GM12878 (cell line): ENCODE data around the gene WSCD2. TPM values are rescaled to one million over a fixed set of nuclear protein-coding genes. Genes with fewer than 3 reads are reported as not detected.

Experiments used
- ATAC-seq: fragments of 200-7000 bp; cut with Tn5 transposase; 3 replicates; pipeline ENCODE4 v1.9.1; 2020; ENCODE audit warnings: mild to moderate bottlenecking, moderate library complexity
- BruUV-seq: library from RNA; stranded (reverse); fragments of 400-500 nt; replicated peaks from 2 replicates; lab custom pipeline; 2021; lab: Mats Ljungman, UMichigan
- CTCF ChIA-PET: fragments of 300-600 bp; sonication (Branson Sonifier 250); formaldehyde crosslinking; extraction: SDS; loops from one replicate; lab custom pipeline; 2021; ENCODE audit warnings: inconsistent platforms; lab: Yijun Ruan, JAX
- POLR2A ChIA-PET: fragments of 350-600 bp; formaldehyde crosslinking; extraction: SDS; loops from one replicate; lab custom pipeline; 2021; ENCODE audit warnings: inconsistent platforms; lab: Charles Lee
- RAD21 ChIA-PET: fragments of 300-600 bp; sonication (Branson Sonifier 250); formaldehyde crosslinking; loops from one replicate; lab custom pipeline; 2023; ENCODE audit warnings: antibody characterized with exemption; ENCODE audit not compliant: unreplicated experiment; lab: Charles Lee
- SMC1A ChIA-PET: fragments of 300-600 bp; sonication (Branson Sonifier 250); formaldehyde crosslinking; loops from one replicate; lab custom pipeline; 2023; ENCODE audit not compliant: unreplicated experiment, uncharacterized antibody; lab: Charles Lee
- DNase-seq: peaks from one replicate; pipeline ENCODE4 v3.0.0-alpha.2; 2011; ENCODE audit warnings: low read depth, low spot score
- FAIRE-seq: peaks from 3 replicates; lab custom pipeline; 2011; peaks lifted over from hg19 to GRCh38; lab: Jason Lieb, UNC
- H2AFZ ChIP-seq: 2 replicates; pipeline ENCODE4 v1.6.0; 2011; ENCODE audit warnings: low read depth, low read length, control low read depth; ENCODE audit not compliant: control insufficient read depth
- H3K27ac ChIP-seq: 2 replicates; pipeline ENCODE4 v1.5.1; 2011; ENCODE audit warnings: control low read depth; ENCODE audit not compliant: control insufficient read depth, insufficient read depth
- H3K27me3 ChIP-seq, 2 experiments: replicated peaks in 1 of 2; 2 replicates each; pipeline versions ENCODE4 v1.6.0 to v1.6.1; 2011; ENCODE audit warnings: low read length in 1 of 2; ENCODE audit not compliant: control insufficient read depth in 2 of 2, insufficient read depth in 2 of 2
- H3K36me3 ChIP-seq, 2 experiments: 2 replicates each; pipeline ENCODE4 v1.5.1; 2011; ENCODE audit warnings: low read length in 1 of 2; ENCODE audit not compliant: control insufficient read depth in 2 of 2, insufficient read depth in 2 of 2
- H3K4me1 ChIP-seq: 2 replicates; pipeline ENCODE4 v1.6.1; 2011; ENCODE audit warnings: mild to moderate bottlenecking, low read length, moderate library complexity, mixed read lengths; ENCODE audit not compliant: control insufficient read depth, insufficient read depth
- H3K4me2 ChIP-seq: 2 replicates; pipeline ENCODE4 v1.6.0; 2011; ENCODE audit warnings: control low read depth; ENCODE audit not compliant: control insufficient read depth, insufficient read depth
- H3K4me3 ChIP-seq: fragments of 200-600 bp; sonication (generic); 2 replicates; pipeline ENCODE4 v1.5.1; 2016
- H3K79me2 ChIP-seq: 2 replicates; pipeline ENCODE4 v1.6.0; 2011; ENCODE audit warnings: low read length; ENCODE audit not compliant: control insufficient read depth, insufficient read depth
- H3K9ac ChIP-seq: 2 replicates; pipeline ENCODE4 v1.8.0; 2011; ENCODE audit warnings: low read length, control low read depth, mixed read lengths; ENCODE audit not compliant: control insufficient read depth, insufficient read depth
- H3K9me3 ChIP-seq: replicated peaks from 3 replicates; pipeline ENCODE4 v1.5.1; 2011; ENCODE audit warnings: mild to moderate bottlenecking, low read length; ENCODE audit not compliant: control insufficient read depth, insufficient read depth
- H4K20me1 ChIP-seq: 2 replicates; pipeline ENCODE4 v1.6.0; 2011; ENCODE audit not compliant: control insufficient read depth, insufficient read depth
- BCL3 ChIP-seq: IDR thresholded peaks from 2 replicates; pipeline ENCODE4 v1.6.1; 2011; ENCODE audit warnings: borderline replicate concordance, low read depth, mild to moderate bottlenecking, moderate library complexity, low read length; ENCODE audit not compliant: insufficient read depth, poor library complexity, severe bottlenecking
- CUX1 ChIP-seq: IDR thresholded peaks from 2 replicates; pipeline ENCODE4 v1.6.1; 2012; ENCODE audit warnings: improper control_type of control experiment, low read depth, low read length; ENCODE audit not compliant: insufficient replicate concordance
- NFXL1 ChIP-seq: fragments of 450-650 bp; IDR thresholded peaks from 2 replicates; pipeline ENCODE4 v1.6.1; 2017; ENCODE audit warnings: antibody characterized with exemption, mild to moderate bottlenecking, borderline replicate concordance
- NRF1 ChIP-seq: conservative IDR thresholded peaks from 2 replicates; pipeline ENCODE4 v1.6.1; 2011; ENCODE audit warnings: mild to moderate bottlenecking, low read depth, low read length, improper control_type of control experiment
- RBBP5 ChIP-seq: fragments of 200-600 bp; sonication (generic); conservative IDR thresholded peaks from 2 replicates; pipeline ENCODE4 v1.6.1; 2016
- SMARCA5 ChIP-seq: fragments of 450-650 bp; IDR thresholded peaks from 2 replicates; pipeline ENCODE4 v1.6.1; 2017; ENCODE audit warnings: mild to moderate bottlenecking
- STAT3 ChIP-seq: IDR thresholded peaks from 2 replicates; pipeline ENCODE4 v1.6.1; 2011; ENCODE audit warnings: low read depth, low read length, improper control_type of control experiment
- SUPT20H ChIP-seq: IDR thresholded peaks from 2 replicates; pipeline ENCODE4 v1.6.1; 2011; ENCODE audit warnings: low read depth, mild to moderate bottlenecking, low read length, moderate library complexity, borderline replicate concordance; ENCODE audit not compliant: control insufficient read depth
- TBL1XR1 ChIP-seq: IDR thresholded peaks from 2 replicates; pipeline ENCODE4 v1.6.1; 2012; ENCODE audit warnings: low read depth, low read length, improper control_type of control experiment
- ZNF384 ChIP-seq: IDR thresholded peaks from 2 replicates; pipeline ENCODE4 v1.6.1; 2012; ENCODE audit warnings: low read depth, mild to moderate bottlenecking, low read length, improper control_type of control experiment, borderline replicate concordance
- ZSCAN29 ChIP-seq: fragments of 450-650 bp; IDR thresholded peaks from 2 replicates; pipeline ENCODE4 v1.6.1; 2017; ENCODE audit warnings: mild to moderate bottlenecking, moderate library complexity
- WGBS: methylation state at CpG from one replicate; pipeline ENCODE4 v1.1.6; 2016; ENCODE audit warnings: low lambda C conversion rate; ENCODE audit not compliant: insufficient replicate concordance, insufficient coverage; ENCODE audit errors: missing lambda C conversion rate; 5-methylcytosine and 5-hydroxymethylcytosine counted together
- in situ Hi-C: fragments of 300-500 bp; cut with MboI; formaldehyde crosslinking; loops from 9 replicates; pipeline ENCODE4 v1.14.3; 2018; ENCODE audit warnings: mixed read lengths
- intact Hi-C: fragments of 100-400 bp; cut with micrococcal nuclease; formaldehyde crosslinking; loops from one replicate; pipeline ENCODE4 v1.14.2; 2022; ENCODE audit not compliant: unreplicated experiment
- polyA plus RNA-seq, 11 experiments: library from polyadenylated mRNA; depleted of rRNA in 4 of 11; unstranded in 6 of 11; stranded (reverse) in 5 of 11; fragments of >200 nt; fragmentation: Nextera tagmentation in 4 of 11; fragmentation: Illumina TruSeq in 1 of 11; extraction: Ambion mirVana in 4 of 11; extraction: Trizol in 1 of 11; gene quantifications; 1 replicate in 1 of 11; 2 replicates in 10 of 11; pipeline versions ENCODE4 v1.2.1 to v1.2.3, GENCODE V29; 2011 to 2016; ENCODE audit warnings: inconsistent platforms in 2 of 11, missing spikeins in 2 of 11, low read depth in 1 of 11
- total RNA-seq, 4 experiments: library from RNA; depleted of rRNA in 3 of 4; stranded (reverse); fragments of >200 nt in 3 of 4; fragmentation: Illumina TruSeq in 1 of 4; extraction: Trizol in 1 of 4; gene quantifications; 2 replicates each; pipeline versions ENCODE4 v1.2.1 to v1.2.3, GENCODE V29; 2013 to 2021
- TF ChIP-seq, protein P1 (sequence below): fragments of 450-650 bp; formaldehyde crosslinking; IDR thresholded peaks from 2 replicates; pipeline ENCODE4 v1.5.0; 2022; ENCODE audit warnings: mild to moderate bottlenecking, missing genetic modification characterization
- TF ChIP-seq, protein P2 (sequence below): fragments of 450-650 bp; IDR thresholded peaks from 2 replicates; pipeline ENCODE4 v1.6.1; 2016; ENCODE audit warnings: mild to moderate bottlenecking

The WSCD2 gene
- total and polyA plus RNA-seq, 10 of the 15 experiments (the other 5 are each of a cell fraction or from before 2014, with no cell fraction given) = 0.41 TPM; not detected in 9

DNA sequence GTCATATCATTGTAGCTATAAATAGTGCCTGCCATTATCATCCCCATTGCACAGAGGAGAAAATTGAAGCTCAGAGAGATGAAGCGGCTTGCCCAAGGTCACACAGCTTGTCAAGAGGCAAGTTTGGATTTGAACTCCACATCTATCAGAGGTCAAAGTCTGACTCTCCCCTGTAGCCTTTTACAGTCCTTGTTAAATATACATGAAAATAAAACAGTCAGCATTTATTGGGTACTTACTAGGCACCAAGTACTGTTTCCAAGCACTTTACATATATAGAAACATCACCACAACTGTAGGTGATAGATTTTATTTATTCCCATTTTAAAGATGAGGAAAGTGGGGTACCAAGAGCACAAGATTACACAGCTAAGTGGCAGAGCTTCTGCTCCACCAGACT, 67.2 kb downstream of the WSCD2 start:
- H3K4me1 ChIP-seq = no peaks in the 10 kb centered on the region
- no peaks in the 10 kb centered on the region for H3K36me3 ChIP-seq
- WGBS = 35% methylated on average over 1 of the region's 1 CpG
- ATAC-seq = no peak
- H2AFZ ChIP-seq = no peak overlapping the region
- ChIA-PET POLR2A (no interaction called here), RAD21 (interaction anchor here (1.2 to 1.3 kb wide), 2 partner anchors 203 to 206 kb away, joined by 3 to 4 read pairs; no protein-coding TSS in a partner anchor), CTCF (interaction anchor here (1.5 to 3.1 kb wide), 3 partner anchors 15 to 261 kb away, joined by 7 to 18 read pairs (median 9); no protein-coding TSS in a partner anchor), SMC1A (interaction anchor here (0.8 to 2.9 kb wide), 3 partner anchors 16 to 206 kb away, joined by 3 to 12 read pairs (median 3); no protein-coding TSS in a partner anchor)
- intact Hi-C loops (loop anchor here (10.0 kb wide), 1 partner anchor 522 kb away; no protein-coding TSS in a partner anchor), in situ Hi-C loops (no loop called here)
- BruUV-seq = no TSS peak
- H3K27me3 ChIP-seq = peaks cover 0 to 2% of the 10 kb centered on the region in 2 experiments; a peak in 2 of 4 replicates
- no peak overlapping the region for H3K4me3 ChIP-seq
- H3K9ac ChIP-seq = no peak overlapping the region
- FAIRE-seq = no peak
- no peak for DNase-seq
- H3K79me2 ChIP-seq = no peaks in the 10 kb centered on the region
- H3K27ac ChIP-seq = no peak overlapping the region
- H4K20me1 ChIP-seq = 0 out of 2 replicates have a peak, but pooled peaks cover 3% of the 10 kb centered on the region
- H3K4me2 ChIP-seq = no peak overlapping the region
- no peaks in the 10 kb centered on the region for H3K9me3 ChIP-seq
- TF ChIP-seq ZNF384 (no peak), BCL3 (no peak), RBBP5 (no peak), STAT3 (no peak), TBL1XR1 (no peak), SMARCA5 (no peak), NRF1 (no peak), CUX1 (no peak), ZSCAN29 (no peak), NFXL1 (no peak), SUPT20H (no peak)
- TF ChIP-seq, protein P1, sequence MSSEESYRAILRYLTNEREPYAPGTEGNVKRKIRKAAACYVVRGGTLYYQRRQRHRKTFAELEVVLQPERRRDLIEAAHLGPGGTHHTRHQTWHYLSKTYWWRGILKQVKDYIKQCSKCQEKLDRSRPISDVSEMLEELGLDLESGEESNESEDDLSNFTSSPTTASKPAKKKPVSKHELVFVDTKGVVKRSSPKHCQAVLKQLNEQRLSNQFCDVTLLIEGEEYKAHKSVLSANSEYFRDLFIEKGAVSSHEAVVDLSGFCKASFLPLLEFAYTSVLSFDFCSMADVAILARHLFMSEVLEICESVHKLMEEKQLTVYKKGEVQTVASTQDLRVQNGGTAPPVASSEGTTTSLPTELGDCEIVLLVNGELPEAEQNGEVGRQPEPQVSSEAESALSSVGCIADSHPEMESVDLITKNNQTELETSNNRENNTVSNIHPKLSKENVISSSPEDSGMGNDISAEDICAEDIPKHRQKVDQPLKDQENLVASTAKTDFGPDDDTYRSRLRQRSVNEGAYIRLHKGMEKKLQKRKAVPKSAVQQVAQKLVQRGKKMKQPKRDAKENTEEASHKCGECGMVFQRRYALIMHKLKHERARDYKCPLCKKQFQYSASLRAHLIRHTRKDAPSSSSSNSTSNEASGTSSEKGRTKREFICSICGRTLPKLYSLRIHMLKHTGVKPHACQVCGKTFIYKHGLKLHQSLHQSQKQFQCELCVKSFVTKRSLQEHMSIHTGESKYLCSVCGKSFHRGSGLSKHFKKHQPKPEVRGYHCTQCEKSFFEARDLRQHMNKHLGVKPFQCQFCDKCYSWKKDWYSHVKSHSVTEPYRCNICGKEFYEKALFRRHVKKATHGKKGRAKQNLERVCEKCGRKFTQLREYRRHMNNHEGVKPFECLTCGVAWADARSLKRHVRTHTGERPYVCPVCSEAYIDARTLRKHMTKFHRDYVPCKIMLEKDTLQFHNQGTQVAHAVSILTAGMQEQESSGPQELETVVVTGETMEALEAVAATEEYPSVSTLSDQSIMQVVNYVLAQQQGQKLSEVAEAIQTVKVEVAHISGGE (CRISPR knock-in tag) = no peak
- TF ChIP-seq, protein P2, sequence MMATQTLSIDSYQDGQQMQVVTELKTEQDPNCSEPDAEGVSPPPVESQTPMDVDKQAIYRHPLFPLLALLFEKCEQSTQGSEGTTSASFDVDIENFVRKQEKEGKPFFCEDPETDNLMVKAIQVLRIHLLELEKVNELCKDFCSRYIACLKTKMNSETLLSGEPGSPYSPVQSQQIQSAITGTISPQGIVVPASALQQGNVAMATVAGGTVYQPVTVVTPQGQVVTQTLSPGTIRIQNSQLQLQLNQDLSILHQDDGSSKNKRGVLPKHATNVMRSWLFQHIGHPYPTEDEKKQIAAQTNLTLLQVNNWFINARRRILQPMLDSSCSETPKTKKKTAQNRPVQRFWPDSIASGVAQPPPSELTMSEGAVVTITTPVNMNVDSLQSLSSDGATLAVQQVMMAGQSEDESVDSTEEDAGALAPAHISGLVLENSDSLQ = no peak
